ENCODE results near the gene LPP.
"Not testable (repeated sequence)": the region's sequence is repeated elsewhere in the genome, so short reads cannot be mapped to it uniquely, and the experiment has no call there.

Gene LPP

GRCh38 chr3:188433521-188434150 lies 279.7 kb downstream of the LPP start:
- DNase-seq (ENCODE audit: low read depth) = no peak

DNA sequence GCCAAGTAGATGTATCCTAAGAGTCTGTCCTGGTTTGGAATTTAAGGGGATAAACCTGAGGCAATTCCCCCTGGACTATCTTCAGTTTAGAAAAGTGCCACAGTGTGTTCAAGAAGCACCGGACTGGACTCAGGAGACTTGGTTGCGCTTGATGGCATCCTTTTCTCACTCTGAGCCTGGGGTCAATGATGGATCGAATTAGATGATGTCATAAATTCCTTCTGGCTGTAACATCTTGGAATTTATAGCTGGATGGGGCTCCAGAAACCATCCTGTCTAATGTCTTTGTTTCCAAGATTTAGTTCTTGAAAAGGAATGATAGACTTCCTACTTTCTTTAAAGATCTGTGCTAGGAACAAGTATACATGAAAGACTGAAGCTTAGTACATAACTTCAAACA lies 280.6 kb downstream of the LPP start:
- DNase-seq (ENCODE audit: low read depth) = no peak

DNA sequence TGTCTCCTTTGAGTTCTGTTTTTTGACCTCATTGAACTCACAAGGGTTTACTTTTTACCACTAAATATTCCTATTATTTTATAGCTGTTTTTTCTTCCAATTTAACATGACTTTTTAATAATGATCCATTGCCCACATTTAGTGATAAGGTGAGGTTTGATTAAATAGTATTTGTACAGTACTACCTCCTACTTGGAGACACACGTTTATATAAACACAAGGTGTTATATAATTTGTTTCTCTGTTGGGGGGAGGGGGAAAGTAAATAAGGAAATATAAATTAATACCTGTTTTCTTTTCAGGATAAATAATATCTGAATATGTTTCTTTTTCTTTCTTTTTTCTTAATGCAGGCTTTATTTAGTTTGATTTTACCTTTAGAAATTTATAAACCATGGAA lies 281.3 kb downstream of the LPP start:
- DNase-seq (ENCODE audit: low read depth) = no peak

GRCh38 chr3:188437926-188438325 lies 284.0 kb downstream of the LPP start:
- no peak for DNase-seq (ENCODE audit: low read depth)

GRCh38 chr3:188439080-188439479 lies 285.1 kb downstream of the LPP start:
- DNase-seq (ENCODE audit: low read depth) = no peak

GRCh38 chr3:188440340-188440972 lies 286.5 kb downstream of the LPP start:
- DNase-seq (ENCODE audit: low read depth) = no peak

DNA sequence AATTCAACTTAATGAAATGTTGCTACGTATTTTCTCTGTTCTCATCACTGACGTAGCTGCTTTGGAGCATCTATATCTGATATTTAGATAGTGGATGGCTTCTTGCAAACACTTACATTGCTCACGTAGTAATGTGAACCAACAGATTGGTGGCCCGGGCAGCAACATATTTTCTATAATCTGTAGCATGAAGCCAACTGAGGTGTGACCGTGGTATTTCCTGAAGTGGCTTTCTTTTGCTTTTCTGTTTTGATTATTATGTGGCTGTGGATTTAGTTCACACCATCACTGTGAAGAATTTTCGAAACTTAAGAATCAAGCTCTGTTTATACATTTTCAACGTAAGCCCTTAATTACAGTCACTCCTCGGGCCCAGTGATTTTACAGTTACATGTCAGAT lies 288.5 kb downstream of the LPP start:
- DNase-seq (ENCODE audit: low read depth) = no peak

- not testable (repeated sequence) for DNase-seq (ENCODE audit: low read depth)
These were observed 291.2 kb downstream of the LPP start for GRCh38 chr3:188445175-188445574.

DNA sequence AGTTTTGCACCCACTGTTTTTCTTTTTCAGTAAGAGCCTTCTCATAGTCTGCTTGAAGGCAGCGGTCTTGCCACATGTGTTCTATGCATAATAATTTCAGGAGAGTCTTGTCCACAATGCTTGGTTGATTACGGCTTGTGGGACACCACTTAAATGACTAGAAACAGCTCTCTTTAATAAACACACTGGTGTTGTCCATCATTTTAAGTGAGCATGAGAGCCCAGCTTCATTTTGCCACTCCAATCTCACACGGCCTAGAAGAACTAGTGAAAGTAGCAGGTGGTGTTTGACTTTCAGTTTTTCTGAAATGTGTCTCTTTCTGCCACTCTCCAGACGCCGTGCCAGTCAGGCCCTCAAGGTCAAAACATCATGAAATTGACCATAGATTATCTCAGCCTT lies 292.1 kb downstream of the LPP start:
- no peak for DNase-seq (ENCODE audit: low read depth)

GRCh38 chr3:188446766-188447165 lies 292.8 kb downstream of the LPP start:
- DNase-seq (ENCODE audit: low read depth) = no peak

DNA sequence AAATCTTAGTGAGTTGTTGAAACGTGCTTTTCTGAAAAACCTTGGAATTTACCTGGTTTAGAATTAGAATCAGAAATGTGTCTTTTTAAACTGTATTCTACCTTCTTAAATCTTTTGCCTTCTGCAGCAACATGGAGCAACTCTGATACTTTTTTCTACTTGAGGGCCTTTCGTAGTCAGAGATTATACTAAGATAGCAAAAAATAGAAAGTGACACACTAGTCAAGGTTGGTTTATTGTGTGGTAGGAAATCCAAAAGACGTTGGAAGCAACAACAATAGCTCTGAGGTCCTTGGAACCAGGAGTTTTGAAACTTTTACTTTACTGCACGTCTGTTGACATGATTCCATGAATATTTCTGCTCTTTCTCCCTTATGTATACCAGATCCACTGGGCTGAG lies 294.9 kb downstream of the LPP start:
- no peak for DNase-seq (ENCODE audit: low read depth)

GRCh38 chr3:188449421-188449820 lies 295.5 kb downstream of the LPP start:
- DNase-seq (ENCODE audit: low read depth) = no peak

DNA sequence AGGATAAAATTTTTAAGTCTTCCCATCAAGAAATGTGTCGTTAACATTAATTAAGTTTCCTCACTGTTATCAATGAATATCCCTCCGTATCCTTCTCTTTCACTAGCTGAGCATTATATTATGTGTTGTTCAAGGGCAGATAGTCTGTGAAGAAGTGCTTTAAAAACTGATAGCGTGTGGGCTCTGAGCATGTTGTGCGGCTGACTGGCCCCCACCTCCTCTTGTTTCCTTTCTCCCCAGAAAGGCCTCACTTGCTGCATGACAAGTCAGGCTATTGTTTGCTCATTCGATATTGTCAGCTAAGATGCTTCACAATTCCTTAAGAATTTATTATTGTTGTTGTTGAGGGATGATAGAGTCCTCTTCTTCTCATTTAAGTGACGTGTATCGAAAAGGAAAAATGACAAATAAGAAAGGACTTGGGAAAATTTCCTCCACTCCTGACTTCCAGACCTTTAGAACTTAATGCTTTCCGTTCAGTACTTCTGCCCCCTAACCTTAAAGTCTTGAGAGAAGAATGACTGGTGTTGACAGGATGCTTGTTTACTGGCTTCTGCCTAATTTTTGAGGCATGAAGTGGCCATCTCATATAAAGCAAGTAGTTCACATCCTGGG lies 298.3 kb downstream of the LPP start:
- no peak for DNase-seq (ENCODE audit: low read depth)

GRCh38 chr3:188453431-188454384 lies 299.8 kb downstream of the LPP start:
- DNase-seq (ENCODE audit: low read depth) = no peak

GRCh38 chr3:188455748-188456147 lies 301.8 kb downstream of the LPP start:
- no peak for DNase-seq (ENCODE audit: low read depth)

DNA sequence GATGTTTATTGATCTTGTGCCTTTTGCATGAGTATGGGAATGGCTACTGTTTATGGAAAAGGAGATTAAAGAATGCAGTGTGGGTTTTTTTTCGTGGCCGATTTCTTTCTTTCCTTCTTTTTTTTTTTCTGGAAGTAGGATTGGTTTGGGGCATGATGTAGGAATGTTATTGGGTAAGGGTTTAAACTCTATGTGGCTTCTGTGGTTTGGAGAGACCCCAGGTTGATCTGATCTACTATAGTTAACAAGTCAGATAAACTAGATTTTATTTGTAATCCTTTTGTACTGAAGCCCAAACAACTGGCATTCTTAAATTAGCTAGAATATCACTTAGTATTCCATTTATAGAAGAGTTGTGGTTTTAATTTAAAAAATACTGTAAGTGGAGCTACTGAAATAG lies 304.8 kb downstream of the LPP start:
- DNase-seq (ENCODE audit: low read depth) = no peak

DNA sequence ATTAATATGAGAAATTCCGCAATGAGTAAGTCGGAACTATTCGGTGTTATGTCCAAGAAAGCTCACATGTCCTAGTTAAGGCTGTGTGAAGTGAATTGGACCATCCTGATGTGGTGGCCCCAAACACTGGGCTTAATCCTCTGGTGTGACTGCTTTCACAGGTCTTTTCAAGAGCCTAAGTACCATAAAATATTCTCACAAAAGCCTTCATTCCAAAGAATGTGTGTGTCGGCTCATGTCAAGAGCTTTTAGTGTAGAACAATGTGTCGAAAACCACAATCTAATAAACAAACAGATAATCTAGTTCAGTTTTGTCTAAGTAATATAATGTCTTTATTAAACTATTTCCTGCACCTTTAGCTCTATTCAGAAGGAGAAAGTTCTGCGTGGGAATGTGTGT lies 311.4 kb downstream of the LPP start:
- DNase-seq (ENCODE audit: low read depth) = no peak

GRCh38 chr3:188468196-188468595 lies 314.2 kb downstream of the LPP start:
- DNase-seq (ENCODE audit: low read depth) = no peak

DNA sequence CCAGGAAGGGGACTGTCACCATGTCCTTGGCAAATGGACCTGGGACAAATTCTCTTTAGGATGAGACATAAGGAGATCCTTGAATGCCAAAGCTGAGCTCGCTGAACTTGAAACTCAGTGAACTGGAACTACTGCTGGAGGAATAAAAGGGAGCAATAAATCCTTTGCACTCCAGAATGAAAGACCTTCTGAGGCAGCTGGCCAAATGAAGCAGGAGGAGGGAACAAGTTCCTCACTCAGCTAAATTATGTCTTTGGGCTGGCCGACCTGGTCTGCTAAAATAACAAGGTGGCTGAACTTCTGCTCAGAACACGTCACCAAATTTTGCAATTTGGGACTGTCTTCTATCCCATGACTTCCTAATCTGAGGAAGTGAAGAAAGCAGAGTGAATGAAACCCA lies 314.7 kb downstream of the LPP start:
- DNase-seq (ENCODE audit: low read depth) = no peak

GRCh38 chr3:188469228-188469885 lies 315.4 kb downstream of the LPP start:
- DNase-seq (ENCODE audit: low read depth) = no peak

DNA sequence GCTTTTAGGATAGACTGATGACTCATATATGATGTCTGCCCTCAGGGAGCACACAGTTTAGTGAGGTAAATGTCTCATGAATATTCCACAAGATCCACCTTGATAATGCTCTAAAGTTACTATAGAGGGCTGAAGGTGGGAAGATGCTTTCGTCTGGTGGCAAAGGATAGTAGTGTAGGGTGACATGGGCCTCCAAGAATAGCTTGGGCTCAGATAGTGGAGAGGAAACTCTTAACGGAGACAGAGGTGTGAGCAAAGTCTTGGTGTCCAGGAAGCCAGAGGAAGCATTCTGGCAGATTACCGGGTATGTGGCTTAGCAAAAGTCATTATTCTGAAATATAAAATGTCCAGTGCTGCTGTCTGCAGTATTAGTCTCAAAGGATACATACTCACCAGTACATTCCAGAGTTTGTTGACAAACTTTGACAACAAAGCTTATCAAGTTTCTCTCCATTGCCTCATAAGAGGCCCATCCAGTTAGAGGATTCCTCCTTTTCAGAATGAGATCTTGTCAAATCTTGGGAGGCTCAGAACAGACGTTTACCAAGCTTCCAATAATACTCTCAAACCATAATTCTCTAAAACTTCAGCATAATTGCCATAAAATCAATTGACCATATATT lies 316.7 kb downstream of the LPP start:
- DNase-seq (ENCODE audit: low read depth) = no peak

DNA sequence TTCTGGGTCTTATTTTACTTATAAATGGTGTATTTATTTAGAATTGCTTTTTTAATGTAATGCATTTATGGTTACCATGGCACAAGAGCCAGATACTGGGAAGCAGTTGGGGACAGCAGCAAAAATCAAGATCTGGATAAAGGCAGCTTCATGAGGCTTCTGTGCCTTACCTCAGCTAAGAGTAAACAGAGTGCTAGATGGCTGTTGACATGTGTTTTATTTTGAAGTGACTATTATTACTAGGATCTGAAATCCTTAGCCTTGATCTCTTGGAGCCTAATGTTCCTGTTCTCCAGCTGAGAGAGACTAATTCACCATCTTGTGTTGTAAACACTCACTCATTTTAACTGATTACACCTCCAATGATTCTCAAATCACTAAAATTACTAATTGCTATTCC lies 317.8 kb downstream of the LPP start:
- no peak for DNase-seq (ENCODE audit: low read depth)
